Upper lobe of left lung (tissue), 4 donors: ENCODE data around the gene PDXK.

Experiments used
- POLR2A ChIP-seq, 4 donors: fragments of 450-650 bp; IDR thresholded peaks; one replicate each; pipeline ENCODE4 v1.5.1; 2016 to 2017; ENCODE audit warnings: antibody characterized with exemption in 4 of 4, mild to moderate bottlenecking in 2 of 4
- POLR2AphosphoS5 ChIP-seq, 2 donors: sonication (generic); formaldehyde crosslinking; IDR thresholded peaks; one replicate each; pipeline ENCODE4 v1.5.1; 2017; ENCODE audit warnings: antibody characterized with exemption in 2 of 2
- TF ChIP-seq, protein P1 (sequence below), 6 experiments: fragments of 450-650 bp in 4 of 6; fragments of 200-600 bp in 2 of 6; sonication (generic) in 2 of 6; IDR thresholded peaks; one replicate each; pipeline ENCODE4 v1.5.1; 2016 to 2019; ENCODE audit warnings: antibody characterized with exemption in 6 of 6

- TF ChIP-seq, protein P1, sequence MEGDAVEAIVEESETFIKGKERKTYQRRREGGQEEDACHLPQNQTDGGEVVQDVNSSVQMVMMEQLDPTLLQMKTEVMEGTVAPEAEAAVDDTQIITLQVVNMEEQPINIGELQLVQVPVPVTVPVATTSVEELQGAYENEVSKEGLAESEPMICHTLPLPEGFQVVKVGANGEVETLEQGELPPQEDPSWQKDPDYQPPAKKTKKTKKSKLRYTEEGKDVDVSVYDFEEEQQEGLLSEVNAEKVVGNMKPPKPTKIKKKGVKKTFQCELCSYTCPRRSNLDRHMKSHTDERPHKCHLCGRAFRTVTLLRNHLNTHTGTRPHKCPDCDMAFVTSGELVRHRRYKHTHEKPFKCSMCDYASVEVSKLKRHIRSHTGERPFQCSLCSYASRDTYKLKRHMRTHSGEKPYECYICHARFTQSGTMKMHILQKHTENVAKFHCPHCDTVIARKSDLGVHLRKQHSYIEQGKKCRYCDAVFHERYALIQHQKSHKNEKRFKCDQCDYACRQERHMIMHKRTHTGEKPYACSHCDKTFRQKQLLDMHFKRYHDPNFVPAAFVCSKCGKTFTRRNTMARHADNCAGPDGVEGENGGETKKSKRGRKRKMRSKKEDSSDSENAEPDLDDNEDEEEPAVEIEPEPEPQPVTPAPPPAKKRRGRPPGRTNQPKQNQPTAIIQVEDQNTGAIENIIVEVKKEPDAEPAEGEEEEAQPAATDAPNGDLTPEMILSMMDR (IDR thresholded peaks at IDR 0.05) = no peak
- TF ChIP-seq POLR2A (IDR thresholded peaks at IDR 0.05) (no peak), POLR2AphosphoS5 (IDR thresholded peaks at IDR 0.05) (no peak)
Measured at GRCh38 chr21:43737158-43737950, 18.4 kb downstream of the PDXK start.
